ENCODE results near the gene ZNF581.
A peak's percentile ranks its signal among the peaks of the same experiment; 100 is the strongest.

The ZNF581 gene

DNA sequence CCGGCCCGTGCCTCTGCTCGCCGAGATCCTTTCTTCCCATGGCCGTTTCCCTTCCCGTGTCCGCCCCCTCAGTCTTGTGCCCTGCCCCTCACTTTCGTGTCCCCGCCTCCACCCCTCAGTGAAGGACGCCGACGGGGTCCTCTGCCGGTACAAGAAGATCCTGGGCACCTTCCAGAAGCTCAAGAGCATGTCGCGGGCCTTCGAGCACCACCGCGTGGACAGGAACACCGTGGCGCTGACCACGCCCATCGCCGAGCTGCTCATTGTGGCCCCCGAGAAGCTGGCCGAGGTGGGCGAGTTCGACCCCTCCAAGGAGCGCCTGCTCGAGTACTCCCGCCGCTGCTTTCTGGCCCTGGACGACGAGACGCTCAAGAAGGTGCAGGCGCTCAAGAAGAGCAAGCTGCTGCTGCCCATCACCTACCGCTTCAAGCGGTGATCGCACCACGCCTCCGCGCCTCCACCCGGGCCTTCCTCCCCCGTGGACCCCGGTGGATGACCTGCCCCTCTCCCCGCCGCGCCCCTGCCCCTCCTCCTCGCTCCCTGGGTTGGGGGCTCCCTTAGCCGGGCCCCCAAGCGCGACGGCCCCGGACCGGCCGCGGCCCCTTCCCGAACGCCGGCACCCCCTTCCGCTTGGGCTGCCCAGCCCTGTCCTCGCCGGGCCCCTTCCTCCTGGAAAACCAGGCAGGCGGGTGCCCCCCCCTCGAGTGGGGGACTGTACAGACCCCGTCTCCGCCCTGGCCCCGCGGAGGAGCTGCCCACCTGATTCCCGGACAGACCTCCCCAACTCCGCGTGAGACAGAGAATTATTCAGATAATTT is 9.1 kb downstream of the ZNF581 start:
- no peaks in the 10 kb centered on the region for H3K27me3 ChIP-seq (ENCODE audit: insufficient read depth, low read length)
- no peak overlapping the region for H3K9ac ChIP-seq (ENCODE audit: low read length)
- no peak for DNase-seq
- H4K8ac ChIP-seq (ENCODE audit: low read depth, low read length) = no peak overlapping the region
- H2BK120ac ChIP-seq (ENCODE audit: insufficient read depth, low read length, poor library complexity) = no peak overlapping the region
- no peak overlapping the region for H3K4me3 ChIP-seq (ENCODE audit: low read depth, low read length)
- H3K36me3 ChIP-seq (ENCODE audit: control insufficient read depth in 1 of 2, insufficient read depth in 2 of 2, low read length in 2 of 2) = peaks cover 22 to 26% of the 10 kb centered on the region in 2 experiments
- H2AK5ac ChIP-seq (ENCODE audit: low read length) = no peak overlapping the region
- no peak overlapping the region for H3K14ac ChIP-seq (ENCODE audit: low read length)
- no peak overlapping the region for H4K12ac ChIP-seq (ENCODE audit: low read depth, low read length)
- no CpG with 5 or more reads among the region's 71 CpGs for WGBS (ENCODE audit: extremely low coverage, insufficient coverage, insufficient read length)
- H3K27ac ChIP-seq (ENCODE audit: low read depth, low read length) = no peak overlapping the region
- H3K4me2 ChIP-seq (ENCODE audit: low read length) = peak overlapping the region; percentile 37
- peaks cover 1% of the 10 kb centered on the region for H3K9me3 ChIP-seq (ENCODE audit: insufficient read depth, low read depth, low read length)
- no peak overlapping the region for H2BK12ac ChIP-seq (ENCODE audit: low read length)
- H3K79me1 ChIP-seq (ENCODE audit: low read length) = peaks cover 24% of the 10 kb centered on the region
- H2AFZ ChIP-seq (ENCODE audit: insufficient read depth, low read length, poor library complexity) = no peak overlapping the region
- no peak overlapping the region for H2BK5ac ChIP-seq (ENCODE audit: low read depth, low read length, poor library complexity)
- H3K79me2 ChIP-seq (ENCODE audit: control insufficient read depth, insufficient read depth, low read length, poor library complexity) = peaks cover 37% of the 10 kb centered on the region
- no peak overlapping the region for H3K23ac ChIP-seq (ENCODE audit: low read length)
- H3K4me1 ChIP-seq (ENCODE audit: control insufficient read depth in 1 of 2, insufficient read depth in 2 of 2, low read length in 2 of 2) = peaks cover 3 to 17% of the 10 kb centered on the region in 2 experiments
- no peak overlapping the region for H3K4ac ChIP-seq (ENCODE audit: low read depth, low read length)
- no peak overlapping the region for H4K91ac ChIP-seq (ENCODE audit: low read depth, low read length)
- no peak overlapping the region for H3K18ac ChIP-seq (ENCODE audit: low read length)

DNA sequence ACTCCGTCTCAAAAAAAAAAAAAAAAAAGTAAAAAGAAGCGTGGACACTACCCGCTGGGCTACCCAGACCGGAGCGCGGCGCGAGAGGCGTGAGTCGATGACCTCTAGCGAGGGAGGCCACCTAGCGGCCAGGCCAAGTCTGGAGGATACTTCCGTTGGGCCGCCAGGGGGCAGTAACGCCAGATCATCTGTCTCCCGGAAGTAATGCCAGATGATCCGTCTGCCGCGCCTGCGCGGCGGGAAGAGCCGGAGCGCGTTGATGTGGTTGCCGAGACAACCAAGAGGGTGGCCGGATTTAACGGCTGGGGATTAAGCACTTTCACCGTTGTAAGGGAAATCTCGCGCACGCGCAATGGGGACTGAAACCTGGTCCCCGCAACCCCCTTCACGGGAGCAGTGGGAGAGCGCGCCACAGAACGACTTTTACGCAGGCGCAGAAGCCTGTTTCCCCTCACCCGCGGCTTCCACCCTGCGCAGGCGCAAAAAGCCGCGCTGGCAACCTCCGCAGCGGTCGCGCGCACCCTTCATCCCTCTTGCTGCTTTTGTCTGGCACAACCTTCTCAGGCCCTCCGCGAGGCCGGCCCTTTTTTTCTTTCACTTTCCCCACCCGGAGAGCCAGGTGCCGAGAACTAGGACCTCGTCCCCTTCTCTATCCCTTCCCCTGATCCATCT is 10.3 kb downstream of the ZNF581 start:
- H3K4ac ChIP-seq (ENCODE audit: low read depth, low read length) = no peak overlapping the region
- no peak overlapping the region for H2AK5ac ChIP-seq (ENCODE audit: low read length)
- peak overlapping the region; percentile 53 for H2BK5ac ChIP-seq (ENCODE audit: low read depth, low read length, poor library complexity)
- peak overlapping the region; percentile 99 for H3K27ac ChIP-seq (ENCODE audit: low read depth, low read length)
- H3K36me3 ChIP-seq (ENCODE audit: control insufficient read depth in 1 of 2, insufficient read depth in 2 of 2, low read length in 2 of 2) = peaks cover 29 to 34% of the 10 kb centered on the region in 2 experiments
- H2BK12ac ChIP-seq (ENCODE audit: low read length) = no peak overlapping the region
- no CpG with 5 or more reads among the region's 57 CpGs for WGBS (ENCODE audit: extremely low coverage, insufficient coverage, insufficient read length)
- H3K4me2 ChIP-seq (ENCODE audit: low read length) = peak overlapping the region; percentile 80
- peak overlapping the region; percentile 79 for H4K12ac ChIP-seq (ENCODE audit: low read depth, low read length)
- no peak overlapping the region for H3K23ac ChIP-seq (ENCODE audit: low read length)
- H3K18ac ChIP-seq (ENCODE audit: low read length) = peak overlapping the region; percentile 41
- H3K79me1 ChIP-seq (ENCODE audit: low read length) = peaks cover 15% of the 10 kb centered on the region
- H4K8ac ChIP-seq (ENCODE audit: low read depth, low read length) = peak overlapping the region; percentile 93
- peak overlapping the region; percentile 86 for H3K9ac ChIP-seq (ENCODE audit: low read length)
- H4K91ac ChIP-seq (ENCODE audit: low read depth, low read length) = peak overlapping the region; percentile 64
- peak overlapping the region; percentile 57 for H3K14ac ChIP-seq (ENCODE audit: low read length)
- peak overlapping the region; percentile 85 for H3K4me3 ChIP-seq (ENCODE audit: low read depth, low read length)
- H2BK120ac ChIP-seq (ENCODE audit: insufficient read depth, low read length, poor library complexity) = peak overlapping the region; percentile 62
- no peaks in the 10 kb centered on the region for H3K27me3 ChIP-seq (ENCODE audit: insufficient read depth, low read length)
- H3K4me1 ChIP-seq (ENCODE audit: control insufficient read depth in 1 of 2, insufficient read depth in 2 of 2, low read length in 2 of 2) = peaks cover 3 to 12% of the 10 kb centered on the region in 2 experiments
- peaks cover 38% of the 10 kb centered on the region for H3K79me2 ChIP-seq (ENCODE audit: control insufficient read depth, insufficient read depth, low read length, poor library complexity)
- peaks cover 1% of the 10 kb centered on the region for H3K9me3 ChIP-seq (ENCODE audit: insufficient read depth, low read depth, low read length)
- peak overlapping the region; percentile 14 for H2AFZ ChIP-seq (ENCODE audit: insufficient read depth, low read length, poor library complexity)
- DNase-seq = peak; percentile 100

DNA sequence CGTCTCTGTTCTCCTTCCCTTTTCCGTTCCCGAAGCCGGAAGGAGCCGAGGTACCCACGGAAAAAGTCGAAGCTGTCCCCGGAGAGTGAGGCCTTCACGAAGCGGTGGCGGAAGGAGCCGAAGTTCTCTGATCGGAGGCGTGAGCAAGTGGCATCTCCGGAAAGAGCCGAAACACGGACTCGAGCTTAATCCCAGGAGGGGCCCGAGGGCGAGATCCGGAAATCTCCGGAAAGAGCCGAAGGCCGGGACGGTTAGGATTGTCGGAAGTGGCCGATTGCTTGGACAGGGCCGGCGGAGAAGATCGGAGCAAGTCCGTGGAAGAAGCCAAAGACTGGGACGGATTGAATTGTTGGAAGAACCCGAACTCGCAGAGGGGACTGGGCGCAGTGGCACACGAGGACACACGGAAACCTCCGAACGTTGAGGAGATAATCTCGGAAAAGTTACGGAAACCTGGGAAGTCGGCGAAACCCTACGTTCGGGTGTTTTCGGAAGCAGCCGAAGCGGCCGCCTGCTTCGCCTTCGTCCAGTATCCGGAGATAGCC is 10.9 kb downstream of the ZNF581 start:
- Histone ChIP-seq H3K9me3 (ENCODE audit: insufficient read depth, low read depth, low read length) (peaks cover 1% of the 10 kb centered on the region), H3K36me3 (ENCODE audit: control insufficient read depth in 1 of 2, insufficient read depth in 2 of 2, low read length in 2 of 2) (peaks cover 34 to 38% of the 10 kb centered on the region in 2 experiments), H2BK120ac (ENCODE audit: insufficient read depth, low read length, poor library complexity) (peak overlapping the region; percentile 98), H3K4me1 (ENCODE audit: control insufficient read depth in 1 of 2, insufficient read depth in 2 of 2, low read length in 2 of 2) (peaks cover 3 to 10% of the 10 kb centered on the region in 2 experiments), H4K8ac (ENCODE audit: low read depth, low read length) (peak overlapping the region; percentile 96), H4K91ac (ENCODE audit: low read depth, low read length) (peak overlapping the region; percentile 96), H2AFZ (ENCODE audit: insufficient read depth, low read length, poor library complexity) (peak overlapping the region; percentile 90), H2AK5ac (ENCODE audit: low read length) (peak overlapping the region; percentile 81), H4K12ac (ENCODE audit: low read depth, low read length) (peak overlapping the region; percentile 95), H3K4me2 (ENCODE audit: low read length) (peak overlapping the region; percentile 80), H3K18ac (ENCODE audit: low read length) (peak overlapping the region; percentile 99), H3K23ac (ENCODE audit: low read length) (no peak overlapping the region), H3K27me3 (ENCODE audit: insufficient read depth, low read length) (no peaks in the 10 kb centered on the region), H2BK5ac (ENCODE audit: low read depth, low read length, poor library complexity) (peak overlapping the region; percentile 98), H3K4me3 (ENCODE audit: low read depth, low read length) (peak overlapping the region; percentile 85), H3K79me2 (ENCODE audit: control insufficient read depth, insufficient read depth, low read length, poor library complexity) (peaks cover 44% of the 10 kb centered on the region), H3K14ac (ENCODE audit: low read length) (peak overlapping the region; percentile 99), H3K4ac (ENCODE audit: low read depth, low read length) (peak overlapping the region; percentile 94), H3K27ac (ENCODE audit: low read depth, low read length) (peak overlapping the region; percentile 99), H3K79me1 (ENCODE audit: low read length) (peaks cover 15% of the 10 kb centered on the region), H2BK12ac (ENCODE audit: low read length) (no peak overlapping the region), H3K9ac (ENCODE audit: low read length) (peak overlapping the region; percentile 98)
- no CpG with 5 or more reads among the region's 52 CpGs for WGBS (ENCODE audit: extremely low coverage, insufficient coverage, insufficient read length)
- DNase-seq = peak; percentile 100

DNA sequence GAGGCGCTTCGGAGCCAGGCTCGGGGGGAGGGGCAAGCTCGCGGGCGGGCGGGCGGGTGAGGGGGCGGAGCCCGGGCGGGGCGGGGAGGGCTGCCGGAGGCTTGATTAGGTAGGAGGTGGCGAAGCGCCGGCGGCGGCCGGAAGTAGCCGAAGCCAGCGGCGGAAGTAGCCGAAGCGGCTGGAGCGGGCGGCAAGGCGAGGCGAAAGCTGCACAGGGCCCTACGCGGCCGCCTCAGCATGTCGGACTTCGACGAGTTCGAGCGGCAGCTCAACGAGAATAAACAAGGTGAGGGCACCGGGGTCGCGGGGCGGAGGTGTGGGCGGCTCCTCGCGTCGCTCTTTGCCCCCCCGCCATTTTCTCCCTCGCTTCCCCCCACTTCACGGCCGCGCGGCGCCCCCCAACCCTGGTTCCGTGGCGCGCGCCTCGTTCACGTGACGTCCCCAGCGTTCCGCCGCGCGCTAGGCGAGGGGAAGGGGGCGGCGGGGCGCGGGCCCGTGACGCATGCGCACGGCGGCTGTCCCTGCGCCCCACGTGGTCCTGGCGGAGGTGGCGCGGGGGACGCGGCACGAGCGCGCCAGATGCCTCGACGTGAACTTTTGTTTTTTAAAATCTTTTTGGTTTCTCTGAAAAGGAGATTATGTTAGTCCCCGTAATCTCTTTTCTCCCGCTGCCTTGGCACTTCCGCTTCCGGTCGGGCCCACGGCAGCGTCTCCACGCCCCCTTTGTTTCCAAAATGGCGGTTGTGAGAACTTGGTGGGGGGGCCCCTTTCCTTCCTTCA is 11.6 kb downstream of the ZNF581 start, which contains the start of gene U2AF2:
Gene U2AF2 (plus strand): TSS at position 168 of the 780 bp plus-strand sequence. CDS start 70 bp downstream, at position 238.
- Histone ChIP-seq H3K4me3 (ENCODE audit: low read depth, low read length) (peak within 1 kb of the TSS; percentile 94), H4K8ac (ENCODE audit: low read depth, low read length) (peak within 1 kb of the TSS; percentile 99), H2BK5ac (ENCODE audit: low read depth, low read length, poor library complexity) (peak within 1 kb of the TSS; percentile 99), H3K79me1 (ENCODE audit: low read length) (peaks cover 15% of the 10 kb centered on the region), H3K27ac (ENCODE audit: low read depth, low read length) (peak within 1 kb of the TSS; percentile 99), H4K91ac (ENCODE audit: low read depth, low read length) (peak within 1 kb of the TSS; percentile 100), H3K9ac (ENCODE audit: low read length) (peak within 1 kb of the TSS; percentile 98), H3K9me3 (ENCODE audit: insufficient read depth, low read depth, low read length) (peaks cover 1% of the 10 kb centered on the region), H2AFZ (ENCODE audit: insufficient read depth, low read length, poor library complexity) (peak within 1 kb of the TSS; percentile 93), H3K79me2 (ENCODE audit: control insufficient read depth, insufficient read depth, low read length, poor library complexity) (peaks cover 48% of the 10 kb centered on the region), H2BK120ac (ENCODE audit: insufficient read depth, low read length, poor library complexity) (peak within 1 kb of the TSS; percentile 99), H3K36me3 (ENCODE audit: control insufficient read depth in 1 of 2, insufficient read depth in 2 of 2, low read length in 2 of 2) (peaks cover 34 to 42% of the 10 kb centered on the region in 2 experiments), H3K4me1 (ENCODE audit: control insufficient read depth in 1 of 2, insufficient read depth in 2 of 2, low read length in 2 of 2) (peaks cover 3 to 10% of the 10 kb centered on the region in 2 experiments), H3K4ac (ENCODE audit: low read depth, low read length) (peak within 1 kb of the TSS; percentile 99), H4K12ac (ENCODE audit: low read depth, low read length) (peak within 1 kb of the TSS; percentile 98), H2BK12ac (ENCODE audit: low read length) (no peak within 1 kb of the TSS), H3K23ac (ENCODE audit: low read length) (no peak within 1 kb of the TSS), H3K14ac (ENCODE audit: low read length) (peak within 1 kb of the TSS; percentile 99), H3K4me2 (ENCODE audit: low read length) (peak within 1 kb of the TSS; percentile 91), H3K18ac (ENCODE audit: low read length) (peak within 1 kb of the TSS; percentile 99), H2AK5ac (ENCODE audit: low read length) (peak within 1 kb of the TSS; percentile 100), H3K27me3 (ENCODE audit: insufficient read depth, low read length) (no peaks in the 10 kb centered on the region)
- no CpG with 5 or more reads among the region's 95 CpGs for WGBS (ENCODE audit: extremely low coverage, insufficient coverage, insufficient read length)
- peak; percentile 93 to 95 for DNase-seq
